K562 (cell line): ENCODE results near the gene RAD1. TPM values are rescaled to one million over a fixed set of nuclear protein-coding genes. Genes with fewer than 3 reads are reported as not detected.

Source experiments
- ATF1 ChIP-seq, 2 experiments: fragments of 450-650 bp in 1 of 2; IDR thresholded peaks; 2 replicates each; pipeline ENCODE4 v1.6.1; 2016; ENCODE audit warnings: missing compliant biosample characterization in 1 of 2, missing genetic modification characterization in 1 of 2
- BMI1 ChIP-seq: fragments of 150-350 bp; IDR thresholded peaks from 2 replicates; pipeline ENCODE4 v1.6.1; 2014; ENCODE audit warnings: low read length
- BRF1 ChIP-seq: IDR thresholded peaks from 3 replicates; pipeline ENCODE4 v1.6.1; 2011; ENCODE audit warnings: borderline replicate concordance, mild to moderate bottlenecking; ENCODE audit not compliant: insufficient read length; ENCODE audit errors: extremely low read depth
- CEBPG ChIP-seq, 3 experiments: fragments of 200-800 bp in 1 of 3; sonication (Bioruptor generic) in 1 of 3; sonication (generic) in 1 of 3; formaldehyde crosslinking in 1 of 3; IDR thresholded peaks in 2 of 3; conservative IDR thresholded peaks in 1 of 3; 2 replicates each; pipeline versions ENCODE4 v1.6.1 to v1.8.0; 2016 to 2022; ENCODE audit warnings: missing compliant biosample characterization in 2 of 3, missing genetic modification characterization in 2 of 3, mild to moderate bottlenecking in 1 of 3, missing genetic modification reagents in 1 of 3
- L3MBTL2 ChIP-seq: fragments of 450-650 bp; IDR thresholded peaks from 2 replicates; pipeline ENCODE4 v1.6.1; 2016; ENCODE audit warnings: mild to moderate bottlenecking, moderate library complexity
- MBD2 ChIP-seq: sonication (generic); IDR thresholded peaks from 2 replicates; pipeline ENCODE4 v1.6.1; 2016; ENCODE audit warnings: low read depth, borderline replicate concordance
- MEF2A ChIP-seq: IDR thresholded peaks from 2 replicates; pipeline ENCODE4 v1.6.1; 2011; ENCODE audit warnings: low read depth, mild to moderate bottlenecking, low read length, moderate library complexity; ENCODE audit not compliant: control insufficient read depth
- MYBL2 ChIP-seq, 2 experiments: fragments of 450-650 bp in 1 of 2; sonication (generic) in 1 of 2; formaldehyde crosslinking in 1 of 2; IDR thresholded peaks; 2 replicates each; pipeline versions ENCODE4 v1.6.1 to v1.8.1; 2017 to 2022; ENCODE audit warnings: borderline replicate concordance in 1 of 2, inconsistent platforms in 1 of 2, low read depth in 1 of 2, mild to moderate bottlenecking in 1 of 2, missing genetic modification reagents in 1 of 2, moderate library complexity in 1 of 2
- PHF8 ChIP-seq: fragments of 200-600 bp; sonication (generic); IDR thresholded peaks from 2 replicates; pipeline ENCODE4 v1.6.1; 2012; ENCODE audit warnings: mixed run types, mild to moderate bottlenecking, inconsistent platforms, low read length, moderate library complexity, borderline replicate concordance
- RHOXF2B ChIP-seq: fragments of 250-450 bp; sonication (Bioruptor Pico); conservative IDR thresholded peaks from 2 replicates; pipeline ENCODE4 v1.5.1; 2021
- SAP30 ChIP-seq: fragments of 200-600 bp; sonication (generic); IDR thresholded peaks from 2 replicates; pipeline ENCODE4 v1.6.1; 2012; ENCODE audit warnings: borderline replicate concordance, low read depth, mild to moderate bottlenecking, moderate library complexity, low read length, control low read depth, inconsistent platforms; ENCODE audit not compliant: insufficient read depth, poor library complexity, severe bottlenecking
- SIN3A ChIP-seq, 2 experiments: fragments of 150-350 bp in 1 of 2; IDR thresholded peaks; 2 replicates each; pipeline ENCODE4 v1.6.1; 2011 to 2016; ENCODE audit warnings: borderline replicate concordance in 2 of 2, low read depth in 2 of 2, low read length in 2 of 2, mild to moderate bottlenecking in 2 of 2, moderate library complexity in 2 of 2; ENCODE audit not compliant: control insufficient read depth in 1 of 2
- TAF15 ChIP-seq: fragments of 200-400 bp; formaldehyde crosslinking; IDR thresholded peaks from 2 replicates; pipeline ENCODE4 v1.6.1; 2017; ENCODE audit warnings: mild to moderate bottlenecking, low read depth, low read length, moderate library complexity
- ZBTB5 ChIP-seq: fragments of 450-650 bp; IDR thresholded peaks from 2 replicates; pipeline ENCODE4 v1.6.1; 2017; ENCODE audit warnings: antibody characterized with exemption
- ZFP36 ChIP-seq: fragments of 150-350 bp; IDR thresholded peaks from 2 replicates; pipeline ENCODE4 v1.6.1; 2018; ENCODE audit warnings: low read length, low read depth; ENCODE audit not compliant: partially characterized antibody
- ZNF184 ChIP-seq: sonication (generic); formaldehyde crosslinking; IDR thresholded peaks from 2 replicates; pipeline ENCODE4 v1.5.0; 2020; ENCODE audit warnings: missing genetic modification reagents
- polyA plus RNA-seq, 8 experiments: library from polyadenylated mRNA; depleted of rRNA in 4 of 8; stranded (reverse) in 5 of 8; unstranded in 3 of 8; fragments of >200 nt; fragmentation: Nextera tagmentation in 2 of 8; fragmentation: Illumina TruSeq in 1 of 8; extraction: Ambion mirVana in 2 of 8; extraction: Trizol in 1 of 8; gene quantifications; 2 replicates each; pipeline versions ENCODE4 v1.2.1 to v1.2.3, GENCODE V29; 2011 to 2014; ENCODE audit warnings: inconsistent platforms in 1 of 8, missing spikeins in 1 of 8
- total RNA-seq, 7 experiments: library from RNA; depleted of rRNA in 6 of 7; stranded (reverse); fragments of >200 nt in 6 of 7; fragmentation: Illumina TruSeq in 2 of 7; extraction: Trizol in 2 of 7; gene quantifications; 2 replicates each; pipeline versions ENCODE4 v1.2.1 to v1.2.3, GENCODE V29; 2011 to 2021; ENCODE audit warnings: low replicate concordance in 1 of 7
- TF ChIP-seq, protein P1 (sequence below): sonication (generic); IDR thresholded peaks from 2 replicates; pipeline ENCODE4 v1.6.1; 2016
- TF ChIP-seq, protein P2 (sequence below): fragments of 250-450 bp; sonication (Bioruptor Pico); IDR thresholded peaks from 2 replicates; pipeline ENCODE4 v1.8.0; 2022; ENCODE audit warnings: inconsistent platforms, mild to moderate bottlenecking, moderate library complexity, borderline replicate concordance
- TF ChIP-seq, protein P3 (sequence below): fragments of 250-450 bp; sonication (Bioruptor Pico); IDR thresholded peaks from 2 replicates; pipeline ENCODE4 v1.5.0; 2022; ENCODE audit warnings: mild to moderate bottlenecking

Gene RAD1
- total and polyA plus RNA-seq, 9 of the 15 experiments (the other 6 are each of a cell fraction or from before 2014, with no cell fraction given): 44.5 to 148 (median 60.8) TPM

DNA sequence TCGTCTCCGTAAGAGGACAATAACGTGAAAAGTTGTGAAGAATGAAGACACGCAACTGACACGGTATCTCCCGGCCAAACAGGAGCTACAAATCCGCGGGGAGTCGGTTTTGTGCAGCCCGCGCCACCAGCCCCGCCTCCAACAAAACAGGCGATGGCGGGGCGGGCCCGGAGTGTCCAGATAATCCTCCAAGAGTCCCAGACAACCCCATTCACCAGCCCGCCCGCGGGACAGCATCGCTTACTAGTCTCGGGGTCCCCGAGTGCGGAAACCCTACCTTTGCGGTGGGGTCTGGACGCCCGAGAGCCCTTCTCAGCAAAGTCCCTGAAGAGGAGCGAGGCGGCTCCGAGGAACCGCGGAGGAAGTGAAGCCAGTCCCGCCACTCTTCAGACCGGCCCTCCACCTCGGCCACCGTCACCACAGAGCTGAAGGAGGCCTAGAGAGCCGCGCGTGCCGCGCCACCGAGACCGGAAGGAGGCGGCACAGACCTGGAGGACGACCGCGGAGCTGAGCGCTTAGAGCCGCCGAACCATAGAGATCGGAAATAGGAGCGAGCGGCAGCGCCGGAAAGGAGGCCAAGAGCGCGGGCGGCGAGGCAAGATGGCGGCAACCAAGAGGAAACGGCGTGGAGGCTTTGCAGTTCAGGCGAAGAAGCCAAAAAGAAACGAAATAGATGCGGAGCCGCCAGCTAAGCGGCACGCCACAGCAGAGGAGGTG lies at the start of gene RAD1, which contains the start of gene BRIX1 (continued):
- TF ChIP-seq, protein P1, sequence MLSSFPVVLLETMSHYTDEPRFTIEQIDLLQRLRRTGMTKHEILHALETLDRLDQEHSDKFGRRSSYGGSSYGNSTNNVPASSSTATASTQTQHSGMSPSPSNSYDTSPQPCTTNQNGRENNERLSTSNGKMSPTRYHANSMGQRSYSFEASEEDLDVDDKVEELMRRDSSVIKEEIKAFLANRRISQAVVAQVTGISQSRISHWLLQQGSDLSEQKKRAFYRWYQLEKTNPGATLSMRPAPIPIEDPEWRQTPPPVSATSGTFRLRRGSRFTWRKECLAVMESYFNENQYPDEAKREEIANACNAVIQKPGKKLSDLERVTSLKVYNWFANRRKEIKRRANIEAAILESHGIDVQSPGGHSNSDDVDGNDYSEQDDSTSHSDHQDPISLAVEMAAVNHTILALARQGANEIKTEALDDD: peak; percentile 21; the same call in 1 of the 2 replicates
- TF ChIP-seq SAP30 (peak; percentile 96), BMI1 (no peak; the same call in 1 of the 2 replicates), RHOXF2B (no peak), L3MBTL2 (peak; percentile 65), ZNF184 (CRISPR knock-in tag) (no peak), MYBL2 (IDR thresholded peaks at IDR 0.05; ENCODE audit: low read depth) (no peak), MYBL2 (CRISPR knock-in tag; IDR thresholded peaks at IDR 0.05; ENCODE audit: borderline replicate concordance) (no peak), PHF8 (peak; percentile 98), MBD2 (peak; percentile 72; the same call in 1 of the 2 replicates), BRF1 (no peak), ATF1 (CRISPR knock-in tag; IDR thresholded peaks at IDR 0.05) (no peak), ATF1 (tag; IDR thresholded peaks at IDR 0.05) (peak; percentile 86), MEF2A (no peak), SIN3A (IDR thresholded peaks at IDR 0.05; ENCODE audit: borderline replicate concordance in 2 of 2, control insufficient read depth in 1 of 2, low read depth in 2 of 2, low read length in 2 of 2) (peak in 1 of 2 experiments; percentile 84; a peak in 3 of 4 replicates), CEBPG (CRISPR knock-in tag; IDR thresholded peaks at IDR 0.05) (no peak), CEBPG (tag; conservative IDR thresholded peaks at IDR 0.05 in 1 of 2, IDR thresholded peaks at IDR 0.05 in 1 of 2) (no peak), ZFP36 (peak; percentile 24), ZBTB5 (no peak), TAF15 (no peak)
- TF ChIP-seq, protein P2, sequence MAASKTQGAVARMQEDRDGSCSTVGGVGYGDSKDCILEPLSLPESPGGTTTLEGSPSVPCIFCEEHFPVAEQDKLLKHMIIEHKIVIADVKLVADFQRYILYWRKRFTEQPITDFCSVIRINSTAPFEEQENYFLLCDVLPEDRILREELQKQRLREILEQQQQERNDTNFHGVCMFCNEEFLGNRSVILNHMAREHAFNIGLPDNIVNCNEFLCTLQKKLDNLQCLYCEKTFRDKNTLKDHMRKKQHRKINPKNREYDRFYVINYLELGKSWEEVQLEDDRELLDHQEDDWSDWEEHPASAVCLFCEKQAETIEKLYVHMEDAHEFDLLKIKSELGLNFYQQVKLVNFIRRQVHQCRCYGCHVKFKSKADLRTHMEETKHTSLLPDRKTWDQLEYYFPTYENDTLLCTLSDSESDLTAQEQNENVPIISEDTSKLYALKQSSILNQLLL (CRISPR knock-in tag): no peak
- TF ChIP-seq, protein P3, sequence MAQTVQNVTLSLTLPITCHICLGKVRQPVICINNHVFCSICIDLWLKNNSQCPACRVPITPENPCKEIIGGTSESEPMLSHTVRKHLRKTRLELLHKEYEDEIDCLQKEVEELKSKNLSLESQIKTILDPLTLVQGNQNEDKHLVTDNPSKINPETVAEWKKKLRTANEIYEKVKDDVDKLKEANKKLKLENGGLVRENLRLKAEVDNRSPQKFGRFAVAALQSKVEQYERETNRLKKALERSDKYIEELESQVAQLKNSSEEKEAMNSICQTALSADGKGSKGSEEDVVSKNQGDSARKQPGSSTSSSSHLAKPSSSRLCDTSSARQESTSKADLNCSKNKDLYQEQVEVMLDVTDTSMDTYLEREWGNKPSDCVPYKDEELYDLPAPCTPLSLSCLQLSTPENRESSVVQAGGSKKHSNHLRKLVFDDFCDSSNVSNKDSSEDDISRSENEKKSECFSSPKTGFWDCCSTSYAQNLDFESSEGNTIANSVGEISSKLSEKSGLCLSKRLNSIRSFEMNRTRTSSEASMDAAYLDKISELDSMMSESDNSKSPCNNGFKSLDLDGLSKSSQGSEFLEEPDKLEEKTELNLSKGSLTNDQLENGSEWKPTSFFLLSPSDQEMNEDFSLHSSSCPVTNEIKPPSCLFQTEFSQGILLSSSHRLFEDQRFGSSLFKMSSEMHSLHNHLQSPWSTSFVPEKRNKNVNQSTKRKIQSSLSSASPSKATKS: no peak
